KOPT-K1 (cell line): ENCODE data around the gene HS3ST2.
"Not testable (repeated sequence)": the region's sequence is repeated elsewhere in the genome, so short reads cannot be mapped to it uniquely, and the experiment has no call there.

Source experiments
- H3K27ac ChIP-seq: fragments of 200-600 bp; sonication (generic); 2 replicates; pipeline ENCODE4 v1.5.1; 2016; ENCODE audit warnings: antibody characterized with exemption, mild to moderate bottlenecking, low read depth, low read length; ENCODE audit not compliant: poor library complexity, severe bottlenecking
- H3K36me3 ChIP-seq: fragments of 200-600 bp; sonication (generic); 2 replicates; pipeline ENCODE4 v1.5.1; 2017; ENCODE audit warnings: antibody characterized with exemption, mild to moderate bottlenecking, low read length, moderate library complexity; ENCODE audit not compliant: insufficient read depth
- H3K9me3 ChIP-seq: fragments of 200-600 bp; sonication (generic); 2 replicates; pipeline ENCODE4 v1.5.1; 2017; ENCODE audit warnings: antibody characterized with exemption, low read length, mild to moderate bottlenecking; ENCODE audit not compliant: insufficient read depth, poor library complexity, severe bottlenecking

HS3ST2 gene

DNA sequence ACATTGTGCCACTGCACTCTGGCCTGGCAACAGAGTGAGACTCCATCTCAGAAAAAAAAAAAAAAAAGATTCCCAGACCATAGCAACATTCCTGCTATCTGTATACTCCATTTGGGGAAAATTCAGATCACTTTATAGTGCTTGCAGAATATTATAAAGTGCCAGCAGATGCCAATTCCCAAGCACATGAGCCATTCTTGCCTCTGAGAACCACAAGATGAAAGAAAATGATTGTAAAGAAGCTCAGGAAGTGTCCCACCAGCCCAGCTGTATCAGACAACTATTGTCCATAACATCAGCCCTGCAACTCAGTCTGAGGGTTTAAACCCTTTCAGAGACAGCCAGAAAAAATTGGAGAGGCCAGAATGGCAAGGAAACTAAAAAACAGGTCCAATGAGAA, 69.0 kb downstream of the HS3ST2 start:
- H3K36me3 ChIP-seq, result no peaks in the 10 kb centered on the region
- no peak overlapping the region for H3K27ac ChIP-seq
- H3K9me3 ChIP-seq, result no peaks in the 10 kb centered on the region

DNA sequence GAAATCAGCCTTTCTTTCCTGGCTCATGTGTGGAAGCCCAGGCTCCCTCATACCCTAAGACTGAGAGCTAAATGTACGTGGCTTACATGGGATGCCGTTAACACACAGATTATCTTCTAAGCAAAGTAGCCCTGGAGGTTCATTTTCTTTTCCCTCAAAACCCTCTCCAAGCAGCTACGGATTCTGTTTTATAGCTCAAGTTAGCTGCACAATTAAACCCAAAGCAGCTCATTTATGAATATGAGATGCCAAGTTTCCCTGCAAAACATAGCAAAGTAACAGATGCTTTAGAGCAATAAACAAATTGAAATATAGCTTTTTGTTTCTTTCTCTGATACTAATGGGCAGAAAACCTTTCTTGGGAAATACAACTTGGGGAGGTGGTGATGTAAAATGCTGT, 72.0 kb downstream of the HS3ST2 start:
- no peak overlapping the region for H3K27ac ChIP-seq
- H3K9me3 ChIP-seq, result no peaks in the 10 kb centered on the region
- H3K36me3 ChIP-seq, result no peaks in the 10 kb centered on the region

DNA sequence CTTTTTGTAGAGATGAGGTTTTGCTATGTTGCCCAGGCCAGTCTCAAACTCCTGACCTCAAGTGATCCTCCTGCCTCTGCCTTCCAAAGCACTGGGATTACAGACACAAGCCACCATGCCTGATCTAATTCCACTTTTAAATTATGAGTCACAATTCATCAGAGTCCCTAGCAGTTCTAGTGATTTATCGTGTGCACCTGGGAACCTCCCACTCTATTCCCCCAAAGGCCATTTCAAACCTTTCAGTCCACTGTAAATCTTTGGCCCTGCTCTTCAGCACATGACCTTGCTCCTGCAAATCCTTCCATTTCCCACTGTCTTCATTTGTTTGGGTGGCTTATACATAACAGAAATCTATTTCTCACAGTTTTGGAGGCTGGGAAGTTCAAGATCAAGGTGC, 73.0 kb downstream of the HS3ST2 start:
- Histone ChIP-seq H3K27ac (no peak overlapping the region), H3K9me3 (no peaks in the 10 kb centered on the region), H3K36me3 (no peaks in the 10 kb centered on the region)

DNA sequence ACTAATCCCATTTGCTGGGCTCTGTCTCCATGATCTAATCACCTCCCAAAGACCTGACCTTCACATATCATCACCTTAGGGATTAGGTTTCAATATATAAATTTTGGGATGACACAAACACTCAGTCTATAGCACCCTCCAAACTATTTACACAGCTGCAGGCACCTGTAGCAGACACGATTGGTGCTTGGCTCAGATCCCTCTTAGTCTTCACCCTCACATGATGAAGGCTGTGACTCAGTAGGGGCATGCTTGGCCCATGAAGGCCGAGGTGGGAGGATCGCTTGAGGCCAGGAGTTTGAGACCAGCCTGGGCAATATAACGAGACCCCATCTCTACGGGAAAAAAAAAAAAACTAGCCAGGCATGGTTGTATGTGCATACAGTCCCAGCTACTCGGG, 73.5 kb downstream of the HS3ST2 start:
- Histone ChIP-seq H3K36me3 (no peaks in the 10 kb centered on the region), H3K9me3 (no peaks in the 10 kb centered on the region), H3K27ac (no peak overlapping the region)

DNA sequence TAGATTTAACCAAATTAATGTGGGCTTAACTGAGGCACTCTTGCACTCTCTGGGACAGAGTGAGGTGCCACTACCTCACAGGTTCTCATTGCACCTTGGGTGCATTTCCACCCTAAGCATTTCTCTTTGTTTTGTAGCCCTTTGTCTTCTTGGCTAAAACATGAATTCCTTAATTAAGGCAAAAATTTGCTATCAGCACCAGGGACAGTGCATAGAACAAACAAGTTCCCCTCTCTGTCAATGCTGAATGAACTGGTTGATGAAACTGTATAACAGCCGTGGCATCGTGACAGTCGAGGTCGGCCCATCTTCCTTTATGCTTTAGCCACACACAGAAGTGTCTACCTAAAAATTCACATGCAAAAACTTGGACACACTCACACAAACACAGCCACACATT, 74.8 kb downstream of the HS3ST2 start:
- Histone ChIP-seq H3K36me3 (no peaks in the 10 kb centered on the region), H3K27ac (no peak overlapping the region), H3K9me3 (no peaks in the 10 kb centered on the region)

DNA sequence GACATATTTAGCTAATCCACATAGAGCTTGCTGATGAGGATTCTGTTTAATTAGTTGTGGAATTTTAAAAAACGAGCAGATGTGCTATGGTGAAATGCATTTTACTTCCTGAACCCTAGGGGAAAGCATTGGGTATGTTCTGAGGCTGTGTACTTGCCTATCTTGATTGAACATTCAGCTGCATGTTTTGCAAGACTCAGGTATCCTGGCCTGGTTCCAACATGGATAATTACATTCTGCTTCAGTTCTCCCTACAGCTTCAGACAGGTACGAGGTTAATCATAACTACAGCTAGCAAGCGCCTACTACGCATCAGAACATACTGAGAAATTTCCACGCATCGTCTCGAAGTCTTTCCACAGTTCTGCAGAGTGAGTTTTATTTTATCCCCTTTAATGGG, 77.0 kb downstream of the HS3ST2 start:
- no peaks in the 10 kb centered on the region for H3K36me3 ChIP-seq
- H3K9me3 ChIP-seq, result no peaks in the 10 kb centered on the region
- no peak overlapping the region for H3K27ac ChIP-seq

DNA sequence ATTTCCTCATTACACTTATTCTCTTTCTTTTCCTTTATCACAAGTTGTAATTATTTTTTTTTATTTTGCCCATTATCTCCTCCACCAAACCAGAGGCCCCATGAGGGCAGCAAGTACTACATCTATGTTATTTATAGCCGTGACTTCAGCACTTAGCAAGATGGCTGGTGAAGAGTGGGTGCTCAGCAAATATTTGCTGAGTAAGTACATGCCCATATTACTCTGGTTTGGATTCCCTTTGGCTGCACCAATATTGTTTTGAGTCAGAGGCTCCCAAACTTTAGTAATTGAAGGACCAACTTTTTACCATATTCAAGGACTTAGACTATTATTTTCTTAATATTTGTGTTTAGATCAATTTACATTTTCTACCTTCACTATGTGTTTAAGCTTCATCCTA, 83.2 kb downstream of the HS3ST2 start:
- Histone ChIP-seq H3K27ac (no peak overlapping the region), H3K9me3 (peaks cover 7% of the 10 kb centered on the region), H3K36me3 (no peaks in the 10 kb centered on the region)

DNA sequence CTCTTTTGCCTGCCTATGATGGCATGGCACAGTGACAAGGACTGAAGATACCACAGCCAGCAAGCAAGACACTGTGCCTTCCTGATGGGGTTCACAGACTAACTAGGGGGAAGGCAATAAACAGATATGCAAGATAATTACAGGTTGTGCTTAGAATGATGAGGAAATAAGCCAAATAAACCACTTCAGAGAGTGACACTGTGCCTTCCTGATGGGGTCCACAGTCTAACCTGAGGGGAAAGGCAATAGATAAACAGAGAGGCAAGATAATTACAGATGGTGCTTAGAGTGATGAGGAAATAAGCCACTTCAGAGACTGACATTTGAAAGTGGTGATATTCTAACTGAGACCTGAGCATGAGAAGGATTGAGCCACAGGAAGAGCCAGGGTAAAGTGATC, 84.2 kb downstream of the HS3ST2 start:
- Histone ChIP-seq H3K36me3 (no peaks in the 10 kb centered on the region), H3K27ac (no peak overlapping the region), H3K9me3 (peaks cover 7% of the 10 kb centered on the region)

DNA sequence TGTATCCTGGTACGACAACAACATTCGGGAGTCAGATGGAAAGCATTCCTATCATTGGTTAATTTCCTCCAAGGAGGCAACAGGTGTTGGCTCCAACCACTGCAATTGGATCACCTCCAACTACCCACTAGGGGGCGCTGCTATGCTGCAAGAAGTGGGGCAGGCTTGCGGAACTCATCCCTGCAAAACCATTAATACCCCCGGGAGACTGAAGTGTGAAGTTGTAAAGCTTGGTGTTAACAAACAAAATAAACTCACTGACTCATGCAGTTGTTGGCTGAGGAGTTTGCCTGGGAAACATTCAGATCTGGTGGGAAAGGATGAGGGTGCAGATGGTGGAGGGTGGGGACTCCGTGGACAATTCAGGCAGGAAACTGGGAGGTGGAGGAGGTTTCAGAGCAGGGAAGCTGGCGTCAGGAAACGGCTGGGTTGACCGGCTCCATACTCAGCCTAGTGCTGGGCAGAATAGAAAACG, 84.9 kb downstream of the HS3ST2 start:
- Histone ChIP-seq H3K36me3 (no peaks in the 10 kb centered on the region), H3K9me3 (peaks cover 7% of the 10 kb centered on the region), H3K27ac (no peak overlapping the region)

DNA sequence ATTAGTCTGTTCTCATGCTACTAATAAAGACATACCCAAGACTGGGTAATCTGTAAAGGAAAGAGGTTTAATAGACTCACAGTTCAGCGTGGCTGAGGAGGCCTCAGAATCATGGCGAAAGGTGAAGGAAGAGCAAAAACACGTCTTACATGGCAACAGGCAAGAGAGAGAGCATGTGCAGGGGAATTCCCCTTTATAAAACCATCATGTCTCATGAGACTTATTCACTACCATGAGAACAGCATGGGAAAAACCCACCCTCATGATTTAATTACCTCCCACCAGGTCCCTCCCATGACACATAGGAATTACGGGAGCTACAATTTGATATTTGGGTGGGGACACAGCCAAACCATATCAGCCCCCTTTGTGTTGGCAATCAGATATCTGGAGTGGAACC, 85.6 kb downstream of the HS3ST2 start:
- H3K27ac ChIP-seq, H3K36me3 ChIP-seq, H3K9me3 ChIP-seq: not testable (repeated sequence)

DNA sequence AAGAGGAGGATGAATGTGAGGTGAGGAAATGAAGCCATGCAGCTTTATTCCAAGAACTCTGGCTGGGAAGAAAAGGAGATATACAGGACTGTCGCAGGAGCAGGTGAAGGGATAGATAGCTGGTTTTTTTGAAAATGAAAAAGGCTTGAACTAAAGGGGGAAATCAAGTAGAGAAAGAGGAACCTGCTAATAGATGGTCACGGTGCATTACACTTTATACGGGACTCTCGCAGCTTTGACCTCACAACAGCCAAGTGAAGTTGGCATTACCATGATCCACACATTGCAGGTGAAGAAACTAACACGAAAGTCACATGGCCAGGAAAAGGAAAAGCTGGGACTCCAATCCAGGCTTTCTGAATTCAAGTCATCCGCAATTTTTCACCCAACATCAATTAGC, 86.9 kb downstream of the HS3ST2 start:
- Histone ChIP-seq H3K9me3 (peaks cover 7% of the 10 kb centered on the region), H3K36me3 (no peaks in the 10 kb centered on the region), H3K27ac (no peak overlapping the region)

DNA sequence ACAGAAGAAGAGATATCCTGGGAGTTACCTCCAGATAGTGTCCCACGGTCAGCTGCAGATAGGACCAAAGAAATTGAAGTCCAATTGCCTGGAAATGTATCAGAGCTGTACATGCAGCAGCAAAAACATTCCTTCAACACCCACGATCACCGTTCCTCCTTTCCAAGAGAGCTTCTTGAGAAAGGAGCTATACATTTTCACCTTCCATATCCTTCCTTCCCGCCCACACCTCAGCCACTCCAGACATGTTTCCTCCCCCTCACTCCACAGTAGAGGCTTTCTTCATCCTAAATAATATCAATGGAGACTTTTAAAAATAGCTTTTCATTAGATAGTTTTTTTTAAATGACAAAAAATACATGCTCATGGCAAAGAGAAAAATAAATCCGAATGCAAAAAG, 87.6 kb downstream of the HS3ST2 start:
- H3K27ac ChIP-seq, result no peak overlapping the region
- no peaks in the 10 kb centered on the region for H3K36me3 ChIP-seq
- H3K9me3 ChIP-seq, result peaks cover 7% of the 10 kb centered on the region

DNA sequence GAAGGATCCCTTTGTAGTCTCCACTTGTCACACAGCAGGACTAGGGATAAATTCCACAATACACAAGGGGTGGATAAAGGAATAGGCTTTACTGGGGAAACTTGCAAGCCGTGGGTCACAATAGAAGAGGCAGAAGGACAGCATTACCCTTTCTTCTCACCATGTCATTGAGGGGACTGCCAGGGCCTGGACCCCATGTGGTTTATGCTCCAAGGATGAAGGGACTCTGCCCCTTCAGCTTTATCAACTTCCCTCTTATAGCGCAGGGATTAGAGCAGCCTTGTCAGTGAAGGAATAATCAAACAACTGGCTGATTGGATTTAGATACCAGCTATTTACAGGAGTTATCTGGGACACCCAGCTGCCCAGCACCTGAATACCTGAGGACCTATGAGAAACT, 89.8 kb downstream of the HS3ST2 start:
- peaks cover 7% of the 10 kb centered on the region for H3K9me3 ChIP-seq
- H3K36me3 ChIP-seq, result no peaks in the 10 kb centered on the region
- no peak overlapping the region for H3K27ac ChIP-seq

DNA sequence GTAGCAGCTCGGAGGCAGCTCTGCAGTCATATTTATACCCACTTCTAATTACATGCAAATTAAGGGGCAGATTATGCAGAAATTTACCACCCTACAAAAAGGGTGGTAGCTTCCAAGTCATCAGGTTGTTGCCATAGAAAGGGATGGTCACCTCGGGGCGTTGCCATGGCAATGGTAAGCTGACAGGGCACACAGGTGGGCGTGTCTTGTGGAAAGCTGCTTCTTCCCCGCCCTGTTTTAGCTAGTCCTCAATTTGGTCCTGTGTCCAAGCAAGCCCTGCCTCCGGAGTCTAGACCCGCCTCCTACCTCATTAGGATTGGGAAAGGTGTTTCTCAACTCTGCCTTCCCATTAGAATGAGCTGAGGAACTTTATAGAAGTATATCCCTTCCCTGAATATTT, 98.7 kb downstream of the HS3ST2 start:
- no peak overlapping the region for H3K27ac ChIP-seq
- H3K9me3 ChIP-seq, result no peaks in the 10 kb centered on the region
- H3K36me3 ChIP-seq, result no peaks in the 10 kb centered on the region

DNA sequence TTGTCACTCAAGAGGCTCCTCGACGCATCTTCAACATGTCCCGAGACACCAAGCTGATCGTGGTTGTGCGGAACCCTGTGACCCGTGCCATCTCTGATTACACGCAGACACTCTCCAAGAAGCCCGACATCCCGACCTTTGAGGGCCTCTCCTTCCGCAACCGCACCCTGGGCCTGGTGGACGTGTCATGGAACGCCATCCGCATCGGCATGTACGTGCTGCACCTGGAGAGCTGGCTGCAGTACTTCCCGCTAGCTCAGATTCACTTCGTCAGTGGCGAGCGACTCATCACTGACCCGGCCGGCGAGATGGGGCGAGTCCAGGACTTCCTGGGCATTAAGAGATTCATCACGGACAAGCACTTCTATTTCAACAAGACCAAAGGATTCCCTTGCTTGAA, 101.0 kb downstream of the HS3ST2 start:
- H3K9me3 ChIP-seq, result no peaks in the 10 kb centered on the region
- no peak overlapping the region for H3K27ac ChIP-seq
- no peaks in the 10 kb centered on the region for H3K36me3 ChIP-seq

DNA sequence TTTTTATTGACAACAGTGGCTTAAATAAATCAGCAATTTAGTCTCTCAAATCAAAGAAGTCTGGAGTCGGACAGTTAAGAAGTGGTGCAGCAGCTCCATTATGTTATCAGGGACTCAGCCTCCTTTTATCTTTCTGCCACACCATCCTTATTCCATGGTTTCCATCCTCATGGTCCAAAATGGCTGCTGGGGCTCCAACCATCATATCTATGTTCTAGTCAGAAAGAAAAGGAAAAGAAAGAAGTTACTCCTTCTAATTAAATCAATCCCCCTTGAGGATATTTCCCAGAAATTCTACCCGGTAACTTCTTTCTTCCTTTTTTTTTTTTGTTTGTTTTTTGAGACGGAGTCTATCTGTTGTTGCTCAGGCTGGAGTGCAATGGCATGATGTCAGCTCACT, 109.5 kb downstream of the HS3ST2 start:
- Histone ChIP-seq H3K27ac (no peak overlapping the region), H3K36me3 (no peaks in the 10 kb centered on the region), H3K9me3 (no peaks in the 10 kb centered on the region)

DNA sequence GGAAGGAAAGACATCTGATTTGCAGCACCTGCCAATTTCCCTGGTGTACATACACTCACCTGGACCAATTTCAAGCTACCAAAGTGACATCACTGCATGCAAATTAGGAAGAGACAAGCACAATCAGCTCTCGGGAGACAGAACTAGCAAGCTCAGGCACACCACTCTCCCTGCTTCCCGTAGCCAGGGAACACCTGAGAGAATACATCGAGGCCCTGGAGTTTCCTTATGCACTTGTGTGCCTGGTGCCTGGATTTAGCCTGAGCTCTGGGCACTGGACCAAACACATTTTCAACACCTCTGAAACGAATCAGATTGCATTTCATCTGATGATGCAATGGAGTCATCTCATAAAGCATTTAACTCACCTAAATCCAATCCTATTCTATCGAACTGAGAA, 110.5 kb downstream of the HS3ST2 start:
- no peak overlapping the region for H3K27ac ChIP-seq
- no peaks in the 10 kb centered on the region for H3K9me3 ChIP-seq
- H3K36me3 ChIP-seq, result no peaks in the 10 kb centered on the region
